Measurements from ENCODE around the gene INPP5D.

Gene INPP5D

DNA sequence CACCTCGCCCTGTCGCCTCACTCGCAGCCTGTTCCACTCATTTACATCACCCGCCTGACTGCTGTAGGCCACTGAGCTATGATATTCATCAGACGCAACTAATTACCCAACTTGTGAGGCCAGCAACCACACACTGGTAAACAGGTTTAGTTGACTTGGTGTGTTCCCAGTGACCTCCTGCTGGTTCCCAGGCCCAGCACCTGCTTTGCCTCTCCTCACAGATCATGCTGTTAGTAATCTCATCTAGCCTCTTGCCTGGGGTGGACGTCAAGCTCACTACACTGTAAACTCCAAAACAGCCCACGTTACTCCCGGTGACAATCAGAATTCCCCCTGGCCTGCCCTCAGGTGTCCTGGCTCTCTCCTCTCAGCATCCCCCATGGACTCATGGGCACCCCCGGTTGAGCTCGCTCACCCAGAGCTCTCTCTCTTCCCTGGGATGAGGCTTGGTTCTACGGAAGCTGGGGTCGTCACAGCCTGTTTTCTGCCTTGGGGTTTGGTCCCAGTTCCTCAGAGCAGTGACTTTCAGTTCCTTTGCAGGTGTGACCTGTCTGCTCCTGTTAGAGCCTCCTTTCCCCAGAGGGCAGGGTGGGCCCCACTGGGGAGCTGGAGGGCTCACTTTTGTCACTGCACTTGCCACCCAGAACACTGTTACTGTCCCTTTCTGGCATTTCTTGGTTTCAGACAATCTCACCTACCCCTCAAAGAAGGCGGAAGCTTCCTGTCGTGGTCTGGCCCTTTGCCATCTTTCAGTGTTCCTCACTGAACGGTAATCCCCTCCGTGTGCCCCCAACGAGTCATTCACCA, 40.3 kb downstream of the INPP5D start:
- TF ChIP-seq GATA2 (IDR thresholded peaks at IDR 0.05; ENCODE audit: low read depth, low read length) (no peak), GATA3 (IDR thresholded peaks at IDR 0.05; ENCODE audit: low read depth, low read length) (no peak)

DNA sequence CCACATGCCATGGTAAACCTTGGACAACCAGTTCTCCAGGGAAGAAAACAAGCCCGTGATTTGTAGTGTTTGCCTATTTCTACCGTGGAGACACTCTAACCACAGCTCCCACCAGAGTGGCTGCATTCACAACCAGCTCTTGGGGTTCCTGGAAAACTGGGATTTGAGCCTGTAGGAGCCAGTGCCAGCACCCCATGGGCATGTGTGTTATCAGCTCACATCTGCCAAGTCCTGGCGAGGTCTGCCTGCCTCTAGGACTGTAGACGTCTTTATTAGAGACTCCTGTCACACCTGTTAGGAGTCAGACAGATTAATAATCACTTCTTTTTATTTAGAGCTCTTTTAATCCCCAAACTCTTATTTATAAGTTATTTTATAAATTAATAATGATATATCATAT, 41.0 kb downstream of the INPP5D start:
- TF ChIP-seq GATA2 (IDR thresholded peaks at IDR 0.05; ENCODE audit: low read depth, low read length), result no peak
- TF ChIP-seq GATA3 (IDR thresholded peaks at IDR 0.05; ENCODE audit: low read depth, low read length), result no peak

DNA sequence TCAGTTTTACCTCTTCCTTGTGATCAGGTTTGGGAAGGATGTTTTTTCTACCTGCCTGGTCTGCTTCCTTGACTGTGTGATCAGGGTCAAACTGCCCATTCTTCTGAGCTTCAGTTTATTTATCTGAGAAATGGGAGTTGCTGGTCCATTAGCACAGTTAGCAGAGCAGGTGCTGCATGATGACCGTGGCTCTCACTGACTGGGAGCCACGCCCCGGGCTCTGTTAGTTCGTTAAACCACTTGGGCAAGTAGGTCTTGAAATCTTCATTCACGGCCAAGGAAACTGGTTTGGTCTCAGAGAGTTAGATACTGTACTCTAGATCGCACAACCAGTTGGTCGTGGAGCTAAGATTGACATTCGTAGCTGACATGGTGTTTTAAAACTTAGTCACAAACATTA, 41.7 kb downstream of the INPP5D start:
- no peak for TF ChIP-seq GATA2 (IDR thresholded peaks at IDR 0.05; ENCODE audit: low read depth, low read length)
- TF ChIP-seq GATA3 (IDR thresholded peaks at IDR 0.05; ENCODE audit: low read depth, low read length), result no peak

DNA sequence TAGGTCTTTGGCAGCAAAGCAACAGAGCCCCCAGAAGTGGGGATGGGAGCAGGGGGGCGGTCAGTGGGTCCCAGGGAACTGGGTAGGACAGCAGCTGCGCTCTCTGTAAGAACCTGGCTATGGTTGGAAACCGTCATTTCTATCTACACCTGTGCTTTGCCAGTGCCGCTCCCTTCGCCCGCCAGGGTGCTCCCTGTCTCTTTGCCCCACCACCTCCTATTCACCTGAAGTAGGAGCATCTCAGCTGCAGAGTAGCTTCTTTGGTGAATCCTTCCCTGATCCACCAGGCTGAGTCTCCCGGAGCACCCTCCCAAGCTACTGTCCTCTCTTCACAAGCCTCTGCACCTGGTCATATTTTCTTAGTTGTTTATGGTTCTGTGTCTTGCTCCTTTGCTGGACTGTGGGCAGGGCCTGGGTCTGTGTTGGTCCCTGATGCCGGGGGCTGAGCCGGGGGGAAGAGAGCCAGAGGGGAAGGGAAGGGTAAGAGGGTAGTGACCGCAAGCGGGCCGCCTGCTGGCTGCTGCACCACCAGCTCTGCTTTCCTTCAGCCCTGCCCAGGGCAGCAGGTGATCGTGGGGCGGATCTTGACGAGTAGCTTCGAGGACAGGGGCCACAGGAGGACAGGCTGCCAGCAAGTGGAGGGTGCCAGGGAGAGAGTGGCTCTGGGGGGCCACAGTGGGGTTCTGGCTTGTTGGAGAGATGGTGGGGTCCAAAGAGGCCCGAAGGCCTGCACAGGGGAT, 45.2 kb downstream of the INPP5D start:
- TF ChIP-seq GATA3 (IDR thresholded peaks at IDR 0.05; ENCODE audit: low read depth, low read length), result no peak
- no peak for TF ChIP-seq GATA2 (IDR thresholded peaks at IDR 0.05; ENCODE audit: low read depth, low read length)

DNA sequence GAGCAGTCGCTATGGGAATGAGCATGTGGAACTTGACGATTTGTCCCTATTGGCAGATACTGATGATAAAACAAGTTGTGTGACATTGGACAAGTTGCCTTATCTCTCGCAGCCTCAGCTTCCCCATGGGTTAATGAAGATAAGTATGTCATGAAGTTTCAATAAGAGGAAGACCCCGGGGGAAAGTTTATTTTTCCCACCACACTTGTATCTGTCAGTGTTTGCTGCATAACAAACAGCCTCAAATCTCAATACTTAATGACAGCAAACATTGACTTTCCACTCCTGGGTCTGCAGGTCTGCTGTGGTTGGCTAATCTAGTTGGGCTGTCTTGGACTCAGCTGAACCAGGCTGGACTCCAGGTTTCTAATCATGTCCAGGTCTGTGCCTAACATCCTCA, 45.8 kb downstream of the INPP5D start:
- TF ChIP-seq GATA2 (IDR thresholded peaks at IDR 0.05; ENCODE audit: low read depth, low read length), result no peak
- no peak for TF ChIP-seq GATA3 (IDR thresholded peaks at IDR 0.05; ENCODE audit: low read depth, low read length)

DNA sequence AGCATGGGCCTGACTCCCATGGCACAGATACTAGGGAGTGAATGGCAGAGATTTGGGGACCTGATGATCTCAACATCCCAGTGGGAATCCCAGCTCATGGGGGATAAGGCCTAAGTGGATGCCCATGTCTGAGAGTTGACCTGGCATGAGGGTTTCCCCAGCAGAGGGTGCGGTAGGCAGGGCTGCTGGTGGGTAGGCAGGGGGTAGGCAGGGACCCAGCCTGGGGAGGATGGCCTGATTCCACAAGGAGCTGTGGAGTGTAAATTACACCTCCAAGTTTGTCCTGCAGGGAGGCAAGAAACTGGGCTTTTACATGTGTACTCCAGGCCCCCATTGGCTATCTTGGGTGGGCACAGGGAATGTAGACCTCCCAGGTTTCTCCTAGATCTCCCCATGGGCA, 46.9 kb downstream of the INPP5D start:
- TF ChIP-seq GATA3 (IDR thresholded peaks at IDR 0.05; ENCODE audit: low read depth, low read length), result no peak
- no peak for TF ChIP-seq GATA2 (IDR thresholded peaks at IDR 0.05; ENCODE audit: low read depth, low read length)

DNA sequence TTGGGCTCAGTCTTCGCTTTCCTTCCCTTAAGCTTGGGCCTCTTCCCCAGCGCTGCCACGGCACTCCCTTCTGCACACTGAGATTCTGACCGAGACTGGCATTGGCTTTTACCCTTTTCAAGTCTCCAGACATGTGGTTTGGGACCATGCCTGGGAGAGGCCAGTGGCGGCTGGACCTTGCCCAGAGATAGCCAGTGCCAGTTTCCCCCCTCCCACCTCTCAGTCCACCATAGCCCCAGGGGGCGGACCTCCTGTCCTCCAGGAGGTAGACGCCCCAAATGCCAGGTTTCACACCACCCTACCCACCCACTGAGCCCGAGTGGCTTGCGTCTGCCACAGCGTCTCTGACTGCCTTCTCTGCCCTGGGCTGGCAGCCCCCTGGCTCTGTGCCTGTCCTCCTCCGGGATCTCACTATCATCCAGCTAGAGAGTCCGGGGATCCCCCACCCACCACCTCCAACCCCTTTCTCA, 47.7 kb downstream of the INPP5D start:
- no peak for TF ChIP-seq GATA2 (IDR thresholded peaks at IDR 0.05; ENCODE audit: low read depth, low read length)
- TF ChIP-seq GATA3 (IDR thresholded peaks at IDR 0.05; ENCODE audit: low read depth, low read length), result no peak

DNA sequence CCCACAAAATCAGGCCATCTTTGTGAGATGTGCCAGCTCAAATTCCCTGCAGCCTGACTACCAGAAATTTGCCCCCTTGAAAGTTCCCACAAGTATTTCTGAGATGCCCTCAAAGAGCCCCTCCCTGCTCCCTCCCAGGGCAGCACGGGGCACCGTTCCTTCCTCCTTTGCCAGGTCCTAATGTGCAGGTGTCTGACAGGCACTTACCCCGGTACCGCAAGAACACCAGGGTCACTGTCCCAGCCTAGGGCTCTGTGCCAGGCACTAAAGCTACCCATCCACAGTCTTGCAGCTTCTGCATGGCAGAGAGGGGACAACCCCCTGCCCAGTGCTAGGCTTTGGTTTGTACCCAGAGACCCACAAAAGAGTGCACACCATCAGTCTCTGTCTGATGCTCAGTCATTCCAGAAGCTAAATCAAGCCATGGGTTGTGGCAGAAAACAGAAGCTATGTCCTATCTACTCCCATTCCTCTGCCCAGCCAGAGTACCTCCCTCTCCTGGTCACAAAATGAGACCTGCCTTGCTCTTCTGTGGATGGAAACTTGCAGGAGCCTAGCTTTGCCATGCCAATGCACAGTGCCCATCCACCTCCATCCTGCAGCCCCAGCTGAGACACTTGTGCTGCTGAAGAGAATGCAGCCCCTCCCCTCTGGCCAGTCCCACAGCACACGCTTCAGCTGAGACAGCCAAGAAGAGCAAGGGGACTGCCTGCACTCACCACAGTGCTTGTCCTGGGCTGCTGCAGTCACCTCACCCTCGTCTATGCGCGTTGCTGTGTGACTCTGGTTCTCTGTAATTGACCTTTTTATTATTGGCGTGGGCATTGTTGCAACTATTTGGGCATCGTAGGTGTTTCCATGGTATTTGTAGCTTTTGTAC, 48.7 kb downstream of the INPP5D start:
- TF ChIP-seq GATA3 (IDR thresholded peaks at IDR 0.05; ENCODE audit: low read depth, low read length) (no peak), GATA2 (IDR thresholded peaks at IDR 0.05; ENCODE audit: low read depth, low read length) (no peak)

DNA sequence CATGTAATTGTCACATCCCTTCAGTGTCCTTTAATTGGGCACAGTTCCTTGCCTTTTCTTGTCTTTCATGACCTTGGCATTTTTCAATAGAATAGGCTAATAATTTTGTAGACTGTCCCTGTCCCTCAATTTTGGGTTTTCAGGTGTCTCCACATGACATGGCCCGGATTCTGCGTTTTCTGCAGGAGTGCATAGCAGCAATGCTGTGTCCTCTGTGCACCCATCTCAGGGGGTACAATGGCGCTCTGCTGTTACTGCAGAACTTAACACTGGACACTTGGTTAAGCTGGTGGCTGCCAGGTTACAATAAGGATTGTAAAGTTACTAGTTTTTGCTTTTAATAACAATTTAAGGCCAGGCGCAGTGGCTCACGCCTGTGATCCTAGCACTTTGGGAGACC, 51.3 kb downstream of the INPP5D start:
- TF ChIP-seq GATA3 (IDR thresholded peaks at IDR 0.05; ENCODE audit: low read depth, low read length), result no peak
- no peak for TF ChIP-seq GATA2 (IDR thresholded peaks at IDR 0.05; ENCODE audit: low read depth, low read length)

DNA sequence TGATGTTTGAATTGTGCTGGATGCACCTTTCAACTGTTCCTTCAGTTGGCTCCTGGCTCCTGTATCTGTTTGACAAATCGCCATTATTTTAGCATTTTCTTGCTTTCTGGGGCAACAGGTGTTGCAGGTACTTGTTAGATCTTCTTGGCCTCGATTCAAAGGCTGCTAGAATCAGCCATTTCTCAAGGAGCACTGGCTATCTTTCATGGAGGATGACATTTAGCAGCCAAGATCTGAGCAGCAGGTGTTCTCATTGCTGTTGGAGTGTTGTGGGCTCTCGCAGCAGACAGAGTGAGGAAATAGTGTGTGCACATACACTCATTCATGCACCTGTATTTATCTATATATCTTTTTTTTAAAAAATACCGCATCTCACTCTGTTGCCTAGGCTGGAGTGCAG, 52.2 kb downstream of the INPP5D start:
- TF ChIP-seq GATA3 (IDR thresholded peaks at IDR 0.05; ENCODE audit: low read depth, low read length), result no peak
- TF ChIP-seq GATA2 (IDR thresholded peaks at IDR 0.05; ENCODE audit: low read depth, low read length), result no peak

DNA sequence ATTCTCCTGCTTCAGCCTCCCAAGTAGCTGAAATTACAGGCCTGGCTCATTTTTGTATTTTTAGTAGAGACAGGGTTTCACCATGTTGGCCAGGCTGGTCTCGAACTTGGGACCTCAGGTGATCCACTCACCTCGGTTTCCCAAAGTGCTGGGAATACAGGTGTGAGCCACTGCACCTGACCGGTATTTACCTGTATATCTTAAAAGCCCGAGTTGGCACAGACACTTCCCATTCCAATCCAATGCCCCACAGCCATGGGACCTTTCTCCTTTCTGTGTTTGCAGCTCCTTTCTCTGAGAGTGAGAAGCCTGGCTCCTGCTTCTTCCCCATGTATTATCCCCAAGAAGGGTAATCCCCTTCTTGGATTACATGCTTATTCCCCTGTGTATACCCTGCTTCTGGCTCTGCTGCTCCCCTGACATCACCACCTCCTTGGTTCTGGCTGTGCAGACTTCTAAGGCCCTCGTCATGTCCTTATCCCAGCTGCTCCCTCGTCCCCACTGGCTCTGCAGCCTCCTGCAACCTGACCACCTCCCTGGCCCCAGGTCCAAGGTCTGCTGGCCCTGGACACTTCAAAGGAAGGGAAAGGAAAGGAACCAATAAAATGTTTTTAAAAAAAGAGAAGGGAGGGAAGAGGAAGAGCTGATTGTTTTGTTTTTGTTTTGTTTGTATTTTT, 52.8 kb downstream of the INPP5D start:
- TF ChIP-seq GATA3 (IDR thresholded peaks at IDR 0.05; ENCODE audit: low read depth, low read length) (no peak), GATA2 (IDR thresholded peaks at IDR 0.05; ENCODE audit: low read depth, low read length) (no peak)

DNA sequence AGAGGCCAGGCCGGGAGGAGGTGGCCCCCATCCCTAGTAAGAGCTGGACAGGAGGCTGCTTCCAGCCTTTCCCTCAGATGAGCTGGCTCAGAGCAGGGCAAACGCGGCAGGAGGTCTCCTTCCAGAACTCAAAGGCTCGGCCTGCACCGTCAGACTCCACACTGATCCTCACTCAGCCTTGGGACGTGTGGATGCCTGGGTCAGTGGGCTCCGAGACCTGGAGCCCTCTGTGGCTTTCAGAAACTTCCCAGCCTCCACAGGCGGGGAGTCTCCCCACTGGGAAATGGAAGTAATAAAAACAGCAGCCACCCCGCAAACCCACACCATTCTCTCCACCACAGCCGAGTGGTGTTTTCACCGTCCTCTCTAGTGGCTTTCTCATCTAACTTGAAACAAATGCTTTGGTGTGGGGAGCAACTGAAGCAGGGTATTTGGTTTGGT, 54.3 kb downstream of the INPP5D start:
- TF ChIP-seq GATA2 (IDR thresholded peaks at IDR 0.05; ENCODE audit: low read depth, low read length), result no peak
- no peak for TF ChIP-seq GATA3 (IDR thresholded peaks at IDR 0.05; ENCODE audit: low read depth, low read length)

DNA sequence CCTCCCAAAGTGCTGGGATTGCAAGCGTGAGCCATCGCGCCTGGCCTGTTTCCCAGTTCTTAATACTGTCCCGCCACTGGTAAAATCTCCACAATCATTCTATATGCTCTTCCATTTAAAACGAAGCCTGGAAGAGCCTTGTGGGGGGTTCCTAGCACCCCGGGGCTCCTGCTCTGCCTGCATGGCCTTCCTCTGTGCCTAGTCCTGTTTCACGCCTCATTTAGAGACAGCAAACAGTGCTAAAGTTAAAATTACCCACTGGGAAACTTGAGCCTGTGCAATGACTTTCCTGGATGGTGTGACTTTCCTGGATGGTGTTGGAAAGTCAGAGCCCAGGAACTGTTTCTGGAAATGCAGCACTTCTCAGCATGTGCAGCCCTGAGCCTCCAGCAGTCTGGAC, 55.0 kb downstream of the INPP5D start:
- TF ChIP-seq GATA2 (IDR thresholded peaks at IDR 0.05; ENCODE audit: low read depth, low read length) (no peak), GATA3 (IDR thresholded peaks at IDR 0.05; ENCODE audit: low read depth, low read length) (no peak)

All from SH-SY5Y (cell line).